ENCODE data around the gene COL4A2.

- TF ChIP-seq, protein P1, sequence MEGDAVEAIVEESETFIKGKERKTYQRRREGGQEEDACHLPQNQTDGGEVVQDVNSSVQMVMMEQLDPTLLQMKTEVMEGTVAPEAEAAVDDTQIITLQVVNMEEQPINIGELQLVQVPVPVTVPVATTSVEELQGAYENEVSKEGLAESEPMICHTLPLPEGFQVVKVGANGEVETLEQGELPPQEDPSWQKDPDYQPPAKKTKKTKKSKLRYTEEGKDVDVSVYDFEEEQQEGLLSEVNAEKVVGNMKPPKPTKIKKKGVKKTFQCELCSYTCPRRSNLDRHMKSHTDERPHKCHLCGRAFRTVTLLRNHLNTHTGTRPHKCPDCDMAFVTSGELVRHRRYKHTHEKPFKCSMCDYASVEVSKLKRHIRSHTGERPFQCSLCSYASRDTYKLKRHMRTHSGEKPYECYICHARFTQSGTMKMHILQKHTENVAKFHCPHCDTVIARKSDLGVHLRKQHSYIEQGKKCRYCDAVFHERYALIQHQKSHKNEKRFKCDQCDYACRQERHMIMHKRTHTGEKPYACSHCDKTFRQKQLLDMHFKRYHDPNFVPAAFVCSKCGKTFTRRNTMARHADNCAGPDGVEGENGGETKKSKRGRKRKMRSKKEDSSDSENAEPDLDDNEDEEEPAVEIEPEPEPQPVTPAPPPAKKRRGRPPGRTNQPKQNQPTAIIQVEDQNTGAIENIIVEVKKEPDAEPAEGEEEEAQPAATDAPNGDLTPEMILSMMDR (IDR thresholded peaks at IDR 0.05), result no peak
- TF ChIP-seq POLR2A (IDR thresholded peaks at IDR 0.05), result no peak
These were observed 47.1 kb downstream of the COL4A2 start for GRCh38 chr13:110354123-110354627.
